GM23248 (cell line): ENCODE data around the gene NAALADL2.

ENCODE experiments used
- EZH2 ChIP-seq: fragments of 200-600 bp; sonication (generic); IDR thresholded peaks from 2 replicates; pipeline ENCODE4 v1.6.1; 2018; ENCODE audit warnings: antibody characterized with exemption, mild to moderate bottlenecking; ENCODE audit not compliant: insufficient read depth, poor library complexity, severe bottlenecking
- EZH2phosphoT487 ChIP-seq: fragments of 200-600 bp; sonication (generic); IDR thresholded peaks from 2 replicates; pipeline ENCODE4 v1.6.1; 2018; ENCODE audit warnings: antibody characterized with exemption, moderate library complexity, mild to moderate bottlenecking, low read depth; ENCODE audit not compliant: insufficient read depth

DNA sequence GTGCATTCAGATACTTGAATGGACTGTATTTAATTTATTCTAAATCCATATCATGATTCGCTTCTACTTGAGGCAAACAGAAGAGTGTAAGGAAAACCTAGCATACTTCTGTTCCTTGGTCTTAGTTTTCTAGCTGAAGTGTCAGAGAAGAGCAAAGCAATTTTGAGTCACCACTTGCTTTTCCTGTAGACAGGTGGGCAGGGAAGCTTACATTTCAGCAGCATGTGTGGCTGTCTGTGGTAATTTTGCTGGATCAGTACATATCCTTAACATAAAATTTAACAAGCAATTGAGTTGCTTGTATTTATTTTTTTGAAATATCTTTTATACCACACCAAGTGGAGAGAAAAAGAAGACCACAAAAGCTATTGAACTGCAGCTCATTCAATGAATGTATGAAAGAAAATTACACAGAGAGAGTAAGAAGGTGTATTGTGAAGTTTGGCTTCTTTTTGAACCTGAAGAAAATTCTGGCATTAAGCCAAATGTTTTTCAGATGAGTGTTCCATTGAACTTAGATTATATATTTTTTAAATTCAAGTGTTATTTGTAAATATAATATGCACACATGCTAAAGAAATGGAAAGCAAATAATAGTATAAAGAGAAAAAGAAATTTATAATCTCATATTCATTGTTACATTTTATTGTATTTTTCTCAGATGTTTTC lies 747.6 kb downstream of the NAALADL2 start:
- TF ChIP-seq EZH2: no peak
- no peak for TF ChIP-seq EZH2phosphoT487
